Breast epithelium (tissue), 4 donors: ENCODE results near the gene GLIS1. TPM values are rescaled to one million over a fixed set of nuclear protein-coding genes. Genes with fewer than 3 reads are reported as not detected.

Source experiments
- DNase-seq, 2 donors: peaks; one replicate each; pipeline ENCODE4 v3.0.0-alpha.2; 2019; ENCODE audit warnings: low spot score in 2 of 2
- H3K27ac ChIP-seq, 2 donors: fragments of 200-600 bp; sonication (generic) in 1 of 2; one replicate each; pipeline ENCODE4 v1.5.1; 2016 to 2019; ENCODE audit warnings: mild to moderate bottlenecking in 1 of 2
- H3K27me3 ChIP-seq, 2 donors: fragments of 200-600 bp; sonication (generic) in 1 of 2; one replicate each; pipeline versions ENCODE4 v1.5.1 to v1.6.0; 2017 to 2019; ENCODE audit warnings: control low read depth in 1 of 2, mild to moderate bottlenecking in 1 of 2
- H3K36me3 ChIP-seq: fragments of 200-600 bp; one replicate; pipeline ENCODE4 v1.5.1; 2019
- H3K4me1 ChIP-seq, 2 donors: fragments of 200-600 bp; sonication (generic); one replicate each; pipeline ENCODE4 v1.5.1; 2016 to 2019; ENCODE audit warnings: control low read depth in 1 of 2
- H3K4me3 ChIP-seq, 3 donors: fragments of 200-600 bp; sonication (generic); 1 replicate in 2 of 3; 2 replicates in 1 of 3; pipeline ENCODE4 v1.5.1; 2016 to 2019; ENCODE audit warnings: mild to moderate bottlenecking in 3 of 3, moderate library complexity in 2 of 3
- H3K9me3 ChIP-seq, 2 donors: fragments of 200-600 bp; sonication (generic) in 1 of 2; one replicate each; pipeline ENCODE4 v1.5.1; 2016 to 2019; ENCODE audit warnings: control low read depth in 1 of 2
- POLR2A ChIP-seq: fragments of 450-650 bp; IDR thresholded peaks from one replicate; pipeline ENCODE4 v1.6.1; 2016; ENCODE audit warnings: antibody characterized with exemption, mild to moderate bottlenecking, moderate library complexity
- POLR2AphosphoS5 ChIP-seq, 3 donors: sonication (generic); formaldehyde crosslinking; IDR thresholded peaks; one replicate each; pipeline ENCODE4 v1.6.1; 2017; ENCODE audit warnings: antibody characterized with exemption in 3 of 3
- intact Hi-C: fragments of 100-400 bp; cut with DNase I; formaldehyde crosslinking; loops from one replicate; pipeline ENCODE4 v1.15.1; 2023; ENCODE audit warnings: low total_unique reads
- total RNA-seq, 3 donors: library from RNA; depleted of rRNA; stranded (reverse); fragments of >200 nt; gene quantifications; one replicate each; pipeline ENCODE4 v1.1.0, GENCODE V29; 2016
- TF ChIP-seq, protein P1 (sequence below), 3 donors: fragments of 450-650 bp; IDR thresholded peaks; one replicate each; pipeline ENCODE4 v1.5.1; 2016 to 2017; ENCODE audit warnings: antibody characterized with exemption in 3 of 3, mild to moderate bottlenecking in 3 of 3, moderate library complexity in 3 of 3

Gene GLIS1
- total RNA-seq, 3 donors from 2014 or later = 0.16 to 2.0 (median 0.59) TPM

GRCh38 chr1:53685272-53686051 lies 53.5 kb downstream of the GLIS1 start:
- Histone ChIP-seq H3K36me3 (no peaks in the 10 kb centered on the region), H3K27ac (no peak overlapping the region), H3K9me3 (no peaks in the 10 kb centered on the region), H3K27me3 (peaks cover 0 to 6% of the 10 kb centered on the region in 2 donors), H3K4me1 (no peaks in the 10 kb centered on the region), H3K4me3 (no peak overlapping the region)
- no peak for DNase-seq
- TF ChIP-seq POLR2A = no peak
- TF ChIP-seq, protein P1, sequence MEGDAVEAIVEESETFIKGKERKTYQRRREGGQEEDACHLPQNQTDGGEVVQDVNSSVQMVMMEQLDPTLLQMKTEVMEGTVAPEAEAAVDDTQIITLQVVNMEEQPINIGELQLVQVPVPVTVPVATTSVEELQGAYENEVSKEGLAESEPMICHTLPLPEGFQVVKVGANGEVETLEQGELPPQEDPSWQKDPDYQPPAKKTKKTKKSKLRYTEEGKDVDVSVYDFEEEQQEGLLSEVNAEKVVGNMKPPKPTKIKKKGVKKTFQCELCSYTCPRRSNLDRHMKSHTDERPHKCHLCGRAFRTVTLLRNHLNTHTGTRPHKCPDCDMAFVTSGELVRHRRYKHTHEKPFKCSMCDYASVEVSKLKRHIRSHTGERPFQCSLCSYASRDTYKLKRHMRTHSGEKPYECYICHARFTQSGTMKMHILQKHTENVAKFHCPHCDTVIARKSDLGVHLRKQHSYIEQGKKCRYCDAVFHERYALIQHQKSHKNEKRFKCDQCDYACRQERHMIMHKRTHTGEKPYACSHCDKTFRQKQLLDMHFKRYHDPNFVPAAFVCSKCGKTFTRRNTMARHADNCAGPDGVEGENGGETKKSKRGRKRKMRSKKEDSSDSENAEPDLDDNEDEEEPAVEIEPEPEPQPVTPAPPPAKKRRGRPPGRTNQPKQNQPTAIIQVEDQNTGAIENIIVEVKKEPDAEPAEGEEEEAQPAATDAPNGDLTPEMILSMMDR (IDR thresholded peaks at IDR 0.05) = no peak
- intact Hi-C loops = no loop called here

- TF ChIP-seq POLR2AphosphoS5 (IDR thresholded peaks at IDR 0.05) (no peak), POLR2A (no peak)
- TF ChIP-seq, protein P1 (IDR thresholded peaks at IDR 0.05) = no peak
- peaks cover 0 to 6% of the 10 kb centered on the region in 2 donors for H3K27me3 ChIP-seq
These were observed 54.2 kb downstream of the GLIS1 start for GRCh38 chr1:53684741-53685140.

DNA sequence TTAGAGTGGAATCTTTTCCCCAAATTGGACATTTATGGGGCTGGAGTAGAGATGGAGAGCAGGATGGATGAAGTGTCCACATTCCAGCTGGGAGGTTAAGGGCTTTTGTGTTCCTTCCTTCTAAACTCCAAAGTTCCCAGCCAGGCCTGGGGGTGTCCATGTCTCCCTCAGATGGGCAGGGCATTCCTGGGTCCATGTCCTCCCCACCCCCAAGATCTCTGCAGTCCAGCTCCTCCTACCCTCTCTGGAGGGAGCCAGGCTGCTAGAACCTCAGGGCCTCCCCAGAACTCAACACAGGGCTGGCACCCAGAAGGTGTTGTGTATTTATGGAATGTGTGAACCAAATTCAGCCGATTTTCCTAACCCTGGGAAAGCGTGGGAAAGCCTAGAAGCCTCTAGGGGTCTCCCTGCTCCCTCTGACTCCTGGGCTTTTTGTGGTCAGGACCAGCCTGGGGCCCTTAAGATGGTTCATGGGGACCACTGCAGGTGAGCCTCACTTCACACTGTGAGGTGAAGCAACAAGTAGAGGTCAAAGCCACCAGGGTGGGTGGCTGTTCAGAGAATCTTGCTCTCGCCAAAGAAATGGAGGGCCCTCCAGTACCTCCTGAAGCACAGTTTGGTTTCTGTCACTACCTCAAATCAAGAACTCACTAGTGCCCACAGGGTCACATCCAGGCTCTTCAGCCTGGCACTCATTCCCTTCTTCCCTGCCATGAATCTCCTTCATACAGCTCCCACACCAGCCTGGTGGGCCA lies 54.8 kb downstream of the GLIS1 start:
- Histone ChIP-seq H3K9me3 (no peaks in the 10 kb centered on the region), H3K4me3 (no peak overlapping the region), H3K27me3 (peaks cover 0 to 6% of the 10 kb centered on the region in 2 donors), H3K36me3 (no peaks in the 10 kb centered on the region), H3K4me1 (no peaks in the 10 kb centered on the region), H3K27ac (no peak overlapping the region)
- no peak for DNase-seq
- intact Hi-C loops = no loop called here
- TF ChIP-seq, protein P1 (IDR thresholded peaks at IDR 0.05) = no peak
- no peak for TF ChIP-seq POLR2A
- TF ChIP-seq POLR2AphosphoS5 (IDR thresholded peaks at IDR 0.05) = no peak

More at GRCh38 chr1:53684741-53685140, 54.2 kb downstream of the GLIS1 start:
- DNase-seq = no peak
- intact Hi-C loops = no loop called here
- no peaks in the 10 kb centered on the region for H3K9me3 ChIP-seq
- H3K4me1 ChIP-seq = no peaks in the 10 kb centered on the region
- no peak overlapping the region for H3K27ac ChIP-seq
- no peaks in the 10 kb centered on the region for H3K36me3 ChIP-seq
- H3K4me3 ChIP-seq = no peak overlapping the region

- intact Hi-C loops = no loop called here
- peaks cover 0 to 6% of the 10 kb centered on the region in 2 donors for H3K27me3 ChIP-seq
- no peak overlapping the region for H3K4me3 ChIP-seq
- H3K9me3 ChIP-seq = no peaks in the 10 kb centered on the region
- H3K27ac ChIP-seq = no peak overlapping the region
- H3K36me3 ChIP-seq = no peaks in the 10 kb centered on the region
- DNase-seq = no peak
- H3K4me1 ChIP-seq = no peaks in the 10 kb centered on the region
- TF ChIP-seq, protein P1 (IDR thresholded peaks at IDR 0.05) = no peak
- TF ChIP-seq POLR2A = no peak
- TF ChIP-seq POLR2AphosphoS5 (IDR thresholded peaks at IDR 0.05) = no peak
These were observed 56.1 kb downstream of the GLIS1 start for GRCh38 chr1:53682881-53683280.
